ENCODE results near the gene CAND1. TPM values are rescaled to one million over a fixed set of nuclear protein-coding genes. Genes with fewer than 3 reads are reported as not detected.

CAND1 gene
- total RNA-seq, result 110 and 162 TPM in 2 replicates

DNA sequence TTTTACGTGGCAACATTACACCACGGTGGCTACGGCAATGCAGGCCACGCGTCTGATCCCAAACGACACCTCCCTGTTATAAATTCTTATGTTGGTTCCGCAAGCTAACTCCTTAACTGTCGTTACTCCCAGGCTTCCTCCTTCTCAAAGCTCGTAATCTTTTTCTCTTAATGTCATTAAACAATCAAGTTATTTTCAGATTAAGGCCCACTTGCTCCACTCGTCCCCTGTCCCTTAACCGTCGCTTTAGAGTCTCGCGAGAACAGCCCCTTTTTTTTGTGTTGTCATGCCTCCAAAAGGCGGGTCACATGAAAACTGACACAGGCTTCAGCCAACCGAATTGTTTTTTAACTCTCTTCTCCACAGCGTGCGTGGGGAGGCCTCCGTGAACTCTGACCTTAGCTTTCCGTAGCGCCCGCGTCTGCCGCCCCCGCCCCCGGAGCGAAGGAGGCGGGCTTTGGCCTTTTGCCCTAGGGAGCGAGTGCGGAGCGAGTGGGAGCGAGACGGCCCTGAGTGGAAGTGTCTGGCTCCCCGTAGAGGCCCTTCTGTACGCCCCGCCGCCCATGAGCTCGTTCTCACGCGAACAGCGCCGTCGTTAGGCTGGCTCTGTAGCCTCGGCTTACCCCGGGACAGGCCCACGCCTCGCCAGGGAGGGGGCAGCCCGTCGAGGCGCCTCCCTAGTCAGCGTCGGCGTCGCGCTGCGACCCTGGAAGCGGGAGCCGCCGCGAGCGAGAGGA is at the start of gene CAND1:
Gene CAND1 (plus strand): TSS at position 463 of the 737 bp plus-strand sequence. CDS start 360 bp downstream, outside the sequence.
- DNase-seq, result peak; percentile 99

DNA sequence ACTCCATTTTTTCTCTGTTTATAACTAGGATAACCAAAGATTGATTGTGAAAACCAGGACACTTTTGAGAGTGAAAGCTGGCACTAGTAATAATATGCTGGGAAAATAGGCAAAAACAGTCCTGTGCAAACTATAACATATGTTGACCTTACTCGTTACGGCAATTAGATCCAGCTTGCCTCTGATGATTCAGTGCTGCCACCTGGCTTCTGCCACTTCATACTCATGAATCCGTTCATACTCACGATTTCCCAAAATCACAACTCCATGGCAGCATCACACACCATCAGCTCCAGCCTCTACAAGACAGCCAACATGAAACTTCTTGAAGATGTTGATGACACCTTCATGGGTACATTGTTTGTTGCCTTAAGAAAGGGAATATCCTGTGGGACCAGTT is 49.1 kb upstream of the CAND1 start:
- DNase-seq, result no peak

DNA sequence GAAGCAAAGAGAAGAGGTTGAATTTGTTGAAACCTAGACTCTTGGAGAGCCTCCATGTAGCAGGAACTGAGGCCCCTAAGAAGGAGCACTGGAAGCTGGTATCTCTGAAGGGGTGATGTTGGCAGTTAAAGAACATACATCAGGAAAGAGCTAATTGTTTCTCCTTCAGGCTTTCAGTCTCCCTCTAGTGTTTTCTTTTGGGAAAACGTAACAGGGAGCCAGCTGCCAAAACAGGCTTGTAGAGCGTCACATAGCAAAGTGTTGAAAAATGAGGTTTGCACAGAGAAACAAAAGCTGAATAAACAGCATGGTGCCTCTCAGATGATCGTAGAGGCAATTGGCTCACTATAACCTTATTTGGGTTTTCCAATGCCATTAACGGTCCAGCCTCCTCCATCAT is 46.9 kb upstream of the CAND1 start:
- no peak for DNase-seq

GRCh38 chr12:67223225-67223624 is 45.9 kb upstream of the CAND1 start:
- no peak for DNase-seq

GRCh38 chr12:67237231-67237630 is 31.9 kb upstream of the CAND1 start:
- DNase-seq, result no peak

- DNase-seq, result no peak
These were observed 30.1 kb upstream of the CAND1 start for GRCh38 chr12:67239061-67239460.

- no peak for DNase-seq
These were observed 27.7 kb upstream of the CAND1 start for GRCh38 chr12:67241482-67241881.

DNA sequence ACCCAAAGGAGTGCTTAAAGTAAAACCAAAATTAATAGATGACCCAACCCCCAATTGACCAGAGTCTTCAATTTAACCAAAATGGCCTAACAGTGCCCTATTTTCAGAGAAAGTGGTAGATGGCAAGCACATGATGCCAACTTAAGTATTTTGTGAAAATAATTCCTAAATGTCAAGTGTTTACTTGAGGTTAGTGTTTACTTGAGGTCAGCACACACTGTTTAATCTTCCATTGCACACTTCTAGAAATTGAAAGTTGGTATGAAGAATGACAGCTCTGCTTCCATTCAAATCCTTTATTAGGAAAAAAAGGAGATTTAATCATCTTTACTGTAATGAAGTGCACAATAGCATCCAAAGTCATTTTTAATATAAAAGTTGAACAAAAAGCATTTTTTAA is 25.9 kb upstream of the CAND1 start:
- DNase-seq, result no peak

- DNase-seq, result no peak
These were observed 23.6 kb upstream of the CAND1 start for GRCh38 chr12:67245571-67245970.

- no peak for DNase-seq
These were observed 18.1 kb upstream of the CAND1 start for GRCh38 chr12:67251012-67251411.

- DNase-seq, result no peak
These were observed 14.7 kb upstream of the CAND1 start for GRCh38 chr12:67254372-67255026.

DNA sequence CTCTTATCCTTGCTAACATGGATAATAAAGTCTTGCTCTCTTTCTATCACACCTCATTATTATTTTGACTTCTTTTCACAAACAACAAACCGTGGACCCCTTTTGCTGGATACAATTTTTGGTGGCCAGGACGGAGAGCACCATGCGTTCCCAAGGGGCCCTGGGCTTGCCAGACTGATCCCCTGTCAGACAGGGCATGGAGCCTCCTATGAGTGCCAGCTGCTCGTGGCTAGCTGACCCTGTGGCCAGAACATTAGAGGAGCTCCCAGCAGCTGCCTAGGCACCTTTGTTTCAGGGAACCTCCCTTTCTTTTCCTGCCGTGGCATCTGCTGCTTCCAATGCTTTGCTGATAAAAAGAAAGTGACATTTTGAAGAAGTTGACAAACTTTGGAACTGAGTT is 12.5 kb upstream of the CAND1 start:
- no peak for DNase-seq

DNA sequence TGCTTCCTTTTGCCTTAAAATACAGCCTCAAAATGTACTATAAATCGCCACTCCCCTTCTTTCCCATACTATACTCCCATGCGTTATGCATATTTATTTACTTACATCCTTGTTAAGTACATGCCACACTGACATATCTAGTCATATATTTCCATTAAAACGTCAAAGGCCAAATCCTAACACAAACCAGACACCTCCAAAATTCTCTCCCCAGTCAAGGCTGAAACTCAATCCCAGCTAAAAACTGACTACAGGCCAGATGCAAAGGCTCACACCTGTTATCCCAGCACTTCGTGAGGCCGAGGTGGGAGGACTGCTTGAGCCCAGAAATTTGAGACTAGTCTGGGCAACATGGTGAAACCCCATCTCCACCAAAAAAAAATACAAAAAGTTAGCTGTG is 5.7 kb upstream of the CAND1 start:
- no peak for DNase-seq

DNA sequence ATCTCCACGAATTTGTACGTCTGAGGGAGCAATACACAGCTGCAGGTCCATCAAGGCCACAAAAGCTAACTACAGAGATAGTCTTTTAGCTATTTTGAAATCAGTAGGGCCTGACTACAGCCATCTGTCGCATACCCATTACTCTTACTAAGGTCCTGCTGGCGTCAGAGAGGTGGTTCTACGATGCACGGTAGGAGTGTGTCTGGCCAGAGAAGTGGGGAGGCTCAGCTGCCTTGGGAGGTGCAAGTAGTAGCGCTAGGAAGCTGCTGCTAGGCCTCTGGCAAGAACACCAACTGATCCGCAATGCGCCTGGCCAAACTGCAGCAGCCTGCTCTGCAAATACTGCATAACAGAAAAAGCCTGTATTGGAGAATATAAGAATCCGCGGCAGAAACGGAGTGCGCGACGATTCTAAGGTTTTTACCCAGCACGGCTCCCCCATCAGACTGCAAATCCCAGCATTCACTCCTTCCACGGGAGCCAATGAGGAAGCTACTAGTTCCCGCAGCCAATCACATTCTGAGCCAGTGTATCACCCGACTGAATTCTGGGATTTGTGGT is 743 bp upstream of the CAND1 start:
- peak; percentile 99 for DNase-seq

DNA sequence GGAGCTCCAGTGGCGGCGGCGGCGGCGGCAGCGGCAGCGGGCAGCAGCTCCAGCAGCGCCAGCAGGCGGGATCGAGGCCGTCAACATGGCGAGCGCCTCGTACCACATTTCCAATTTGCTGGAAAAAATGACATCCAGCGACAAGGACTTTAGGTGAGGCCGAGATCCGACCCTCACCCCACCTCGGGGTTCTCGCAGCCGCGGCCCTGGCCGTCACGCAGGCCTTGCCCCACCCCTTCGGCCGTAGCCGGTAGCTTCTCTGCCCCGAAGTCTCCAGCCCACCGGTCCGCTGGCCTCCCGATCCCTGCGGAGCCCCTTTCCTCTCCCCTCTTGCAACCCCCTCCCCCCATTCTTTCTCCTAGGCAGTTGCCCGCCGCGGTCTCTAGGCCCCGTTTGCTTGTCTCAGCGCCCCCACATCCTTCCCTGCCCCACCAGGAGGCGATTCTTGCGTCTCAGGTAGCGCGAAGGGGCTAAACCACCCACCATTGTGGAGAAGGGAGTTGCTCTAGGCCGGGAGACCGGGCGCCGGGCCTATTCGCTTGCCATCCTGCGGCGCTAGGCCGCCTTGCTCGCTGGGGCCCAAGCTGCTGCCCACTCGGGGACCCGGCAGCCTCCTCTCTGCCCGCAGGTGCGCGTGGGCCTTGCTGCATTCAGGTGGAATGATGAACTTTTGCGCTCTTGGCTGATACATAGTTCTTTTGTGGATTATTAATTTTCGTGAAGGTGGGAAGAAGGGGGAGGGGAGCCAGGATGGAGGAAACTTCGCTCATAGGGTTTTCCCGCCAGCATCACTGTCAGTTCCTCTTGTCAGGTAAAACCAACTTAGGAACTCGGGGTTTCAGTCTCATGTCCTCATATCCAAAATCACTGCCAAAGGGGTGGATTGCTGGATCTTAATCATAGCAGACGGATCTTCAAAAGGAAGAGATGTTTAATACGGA is 745 bp downstream of the CAND1 start:
- DNase-seq, result peak; percentile 51

DNA sequence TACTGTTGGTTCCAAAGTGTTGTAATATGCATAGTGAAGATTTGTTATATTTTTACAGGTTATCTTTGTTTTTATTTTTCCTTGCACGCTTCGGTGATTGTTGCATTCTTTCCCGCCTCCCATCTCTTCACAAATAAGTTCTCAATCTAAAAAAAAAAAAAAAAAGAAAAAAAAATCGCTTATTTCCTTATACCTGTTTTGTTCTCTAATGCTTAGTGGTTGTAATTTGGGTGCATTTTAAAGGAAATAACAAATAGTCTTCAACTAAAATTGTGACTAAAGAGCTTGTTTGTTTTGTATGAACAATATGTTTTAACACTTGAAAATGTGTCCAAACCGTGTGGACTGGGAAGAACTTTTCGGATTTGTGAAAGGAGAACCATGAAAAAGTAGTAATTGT is 1.5 kb downstream of the CAND1 start:
- no peak for DNase-seq

- no peak for DNase-seq
These were observed 2.8 kb downstream of the CAND1 start for GRCh38 chr12:67271976-67272375.

DNA sequence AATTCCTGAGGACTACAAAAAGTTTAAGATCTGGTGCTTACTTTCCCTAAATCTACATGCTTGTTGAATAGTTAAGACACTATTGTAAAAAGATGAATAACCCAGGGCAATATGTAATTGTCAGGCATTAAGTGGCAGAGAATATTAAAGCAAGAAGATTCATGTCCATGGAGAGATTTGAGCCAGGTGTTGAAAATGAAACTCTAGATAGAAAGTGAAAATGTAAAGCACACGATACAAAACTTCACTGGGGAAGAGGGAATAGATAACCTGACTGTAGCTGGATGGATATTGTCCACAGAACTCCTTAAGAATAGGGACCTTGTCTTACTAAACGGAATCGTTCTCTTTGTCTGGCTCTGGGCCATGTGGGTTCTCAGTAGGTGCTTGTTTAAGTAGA is 5.0 kb downstream of the CAND1 start:
- DNase-seq, result no peak

DNA sequence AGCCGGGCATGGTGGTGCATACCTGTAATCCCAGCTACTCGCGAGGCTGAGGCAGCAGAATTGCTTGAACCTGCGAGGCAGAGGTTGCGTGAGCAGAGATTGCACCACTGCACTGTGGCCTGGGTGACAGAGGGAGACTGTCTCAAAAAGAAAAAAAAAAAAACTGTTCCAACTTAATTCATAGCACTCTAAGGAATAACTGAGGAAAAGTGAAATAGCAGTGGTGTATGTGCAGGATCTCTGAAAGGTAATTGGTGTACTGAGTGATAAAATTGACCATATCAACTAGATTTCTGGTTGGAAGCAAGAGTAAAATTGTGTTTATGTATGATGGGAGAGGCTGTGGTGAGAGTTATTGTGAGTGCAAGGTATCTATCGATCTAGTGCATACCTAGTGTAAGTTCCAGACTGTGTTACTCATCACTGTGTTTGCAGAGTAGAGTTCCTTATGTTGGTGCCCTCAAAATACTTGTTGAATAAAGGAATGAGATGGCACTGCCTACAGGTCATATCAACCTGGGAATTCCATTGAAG is 6.3 kb downstream of the CAND1 start:
- no peak for DNase-seq

GRCh38 chr12:67276421-67276820 is 7.3 kb downstream of the CAND1 start:
- DNase-seq, result no peak

- DNase-seq, result no peak
These were observed 10.5 kb downstream of the CAND1 start for GRCh38 chr12:67279637-67280036.

DNA sequence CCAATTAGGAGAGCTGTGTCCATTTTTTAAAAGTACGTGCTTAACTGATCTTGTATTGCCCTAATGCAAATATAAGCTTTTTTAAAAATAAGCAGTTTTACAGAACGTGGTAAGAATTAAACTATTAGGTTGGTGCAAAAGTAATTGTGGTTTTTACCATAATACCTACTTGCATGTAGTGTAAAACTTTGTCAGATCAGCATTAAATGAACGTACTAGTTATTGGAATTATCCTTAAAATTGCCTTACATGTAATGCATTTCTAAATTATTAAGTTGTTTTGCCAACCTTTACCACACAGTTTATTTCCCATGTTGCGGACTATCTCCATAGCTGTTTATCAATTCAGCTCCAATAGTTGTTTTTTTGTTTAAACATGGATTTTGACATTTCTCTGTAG is 10.9 kb downstream of the CAND1 start:
- DNase-seq, result no peak

- no peak for DNase-seq
These were observed 11.4 kb downstream of the CAND1 start for GRCh38 chr12:67280572-67280971.
